Astrocyte (in vitro differentiated cells and primary cell): ENCODE measurements around the gene C9orf153. TPM values are rescaled to one million over a fixed set of nuclear protein-coding genes. Genes with fewer than 3 reads are reported as not detected.
A peak's percentile ranks its signal among the peaks of the same experiment; 100 is the strongest.

Source experiments
- DNase-seq: peaks from one replicate; pipeline ENCODE4 v3.0.0-alpha.2; 2010; ENCODE audit warnings: low read depth
- FAIRE-seq: peaks from 2 replicates; lab custom pipeline; 2011; peaks lifted over from hg19 to GRCh38; lab: Jason Lieb, UNC
- H2AFZ ChIP-seq: 2 replicates; pipeline ENCODE4 v1.6.0; 2012; ENCODE audit warnings: low read depth, low read length, inconsistent platforms
- H3K27ac ChIP-seq: 2 replicates; pipeline ENCODE4 v1.5.1; 2011; ENCODE audit warnings: low read depth, low read length, inconsistent platforms
- H3K27me3 ChIP-seq: 2 replicates; pipeline ENCODE4 v1.6.0; 2011; ENCODE audit warnings: low read length, inconsistent platforms; ENCODE audit not compliant: insufficient read depth
- H3K36me3 ChIP-seq: 2 replicates; pipeline ENCODE4 v1.5.1; 2011; ENCODE audit warnings: low read length, inconsistent platforms; ENCODE audit not compliant: insufficient read depth
- H3K4me1 ChIP-seq: 2 replicates; pipeline ENCODE4 v1.5.1; 2011; ENCODE audit warnings: low read length, inconsistent platforms; ENCODE audit not compliant: insufficient read depth
- H3K4me2 ChIP-seq: 2 replicates; pipeline ENCODE4 v1.6.0; 2012; ENCODE audit warnings: low read length, inconsistent platforms
- H3K4me3 ChIP-seq: 2 replicates; pipeline ENCODE4 v1.5.1; 2011; ENCODE audit warnings: low read depth, mild to moderate bottlenecking, low read length, inconsistent platforms; ENCODE audit not compliant: insufficient read depth
- H3K79me2 ChIP-seq: 2 replicates; pipeline ENCODE4 v1.6.0; 2012; ENCODE audit warnings: mild to moderate bottlenecking, low read length, inconsistent platforms; ENCODE audit not compliant: insufficient read depth
- H3K9ac ChIP-seq: 2 replicates; pipeline ENCODE4 v1.6.0; 2012; ENCODE audit warnings: mild to moderate bottlenecking, low read length, inconsistent platforms
- H3K9me3 ChIP-seq: 2 replicates; pipeline ENCODE4 v1.5.1; 2012; ENCODE audit warnings: low read depth, mild to moderate bottlenecking, low read length, inconsistent platforms; ENCODE audit not compliant: insufficient read depth
- H4K20me1 ChIP-seq: 2 replicates; pipeline ENCODE4 v1.6.0; 2012; ENCODE audit warnings: low read length, inconsistent platforms; ENCODE audit not compliant: insufficient read depth
- H3K27ac Mint-ChIP-seq: one replicate; pipeline ENCODE4 v1.8.0; 2021; ENCODE audit warnings: mild to moderate bottlenecking, mixed read lengths; ENCODE audit not compliant: unreplicated experiment
- H3K27me3 Mint-ChIP-seq: one replicate; pipeline ENCODE4 v1.8.0; 2021; ENCODE audit warnings: low read depth, mixed read lengths; ENCODE audit not compliant: unreplicated experiment
- H3K36me3 Mint-ChIP-seq: one replicate; pipeline ENCODE4 v1.8.0; 2021; ENCODE audit warnings: low read depth, mixed read lengths; ENCODE audit not compliant: unreplicated experiment
- H3K4me1 Mint-ChIP-seq: one replicate; pipeline ENCODE4 v1.8.0; 2021; ENCODE audit warnings: low read depth, mixed read lengths; ENCODE audit not compliant: unreplicated experiment
- H3K4me3 Mint-ChIP-seq: one replicate; pipeline ENCODE4 v1.8.0; 2021; ENCODE audit warnings: mild to moderate bottlenecking, moderate library complexity, mixed read lengths; ENCODE audit not compliant: unreplicated experiment
- H3K9me3 Mint-ChIP-seq: one replicate; pipeline ENCODE4 v1.8.0; 2021; ENCODE audit warnings: mild to moderate bottlenecking, mixed read lengths; ENCODE audit not compliant: unreplicated experiment
- CTCF ChIP-seq: IDR thresholded peaks from 2 replicates; pipeline ENCODE4 v1.5.1; 2011; ENCODE audit warnings: low read depth, mild to moderate bottlenecking, inconsistent platforms, low read length, moderate library complexity; ENCODE audit not compliant: insufficient read depth
- EZH2 ChIP-seq: IDR thresholded peaks from 2 replicates; pipeline ENCODE4 v1.6.1; 2012; ENCODE audit warnings: mild to moderate bottlenecking, low read length, inconsistent platforms; ENCODE audit not compliant: insufficient read depth
- total RNA-seq: library from RNA; stranded (reverse); gene quantifications from 2 replicates; pipeline ENCODE4 v1.2.1, GENCODE V29; 2021

C9orf153 gene
- total RNA-seq, 1 donor from 2014 or later, result not detected

GRCh38 chr9:86178503-86178902, 81.0 kb downstream of the C9orf153 start:
- Histone ChIP-seq H3K79me2 (no peaks in the 10 kb centered on the region), H4K20me1 (no peaks in the 10 kb centered on the region), H3K9ac (no peak overlapping the region), H3K4me2 (no peak overlapping the region), H3K4me1 (no peaks in the 10 kb centered on the region), H3K9me3 (no peaks in the 10 kb centered on the region), H3K4me3 (no peak overlapping the region), H3K27ac (no peak overlapping the region), H3K36me3 (no peaks in the 10 kb centered on the region), H2AFZ (no peak overlapping the region), H3K27me3 (no peaks in the 10 kb centered on the region)
- no peaks in the 10 kb centered on the region for H3K4me1 Mint-ChIP-seq
- peaks cover 2% of the 10 kb centered on the region for H3K27me3 Mint-ChIP-seq
- FAIRE-seq (no peak), DNase-seq (no peak)
- H3K27ac Mint-ChIP-seq, result no peak overlapping the region
- TF ChIP-seq CTCF (no peak), EZH2 (no peak)
- H3K4me3 Mint-ChIP-seq, result no peak overlapping the region
- no peaks in the 10 kb centered on the region for H3K36me3 Mint-ChIP-seq
- peaks cover 3% of the 10 kb centered on the region for H3K9me3 Mint-ChIP-seq

DNA sequence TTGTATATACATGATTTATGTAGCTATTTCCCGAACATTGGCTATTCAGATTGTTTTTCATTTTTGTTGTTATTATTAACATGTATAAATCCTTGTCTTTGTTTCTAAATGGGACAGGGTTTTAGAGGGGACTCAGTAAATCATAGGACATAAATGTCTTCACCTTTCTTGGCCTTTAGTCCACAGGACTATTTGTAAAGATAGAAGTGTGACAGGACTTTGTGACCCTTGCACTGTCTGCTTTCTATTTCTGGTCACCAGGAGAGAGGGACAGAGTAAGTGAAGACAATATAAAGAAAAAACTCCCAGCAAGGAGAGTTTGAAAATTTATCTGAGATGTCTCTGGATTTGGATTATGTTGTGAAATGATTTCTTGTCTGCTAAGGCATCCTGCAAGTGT, 81.5 kb downstream of the C9orf153 start:
- no peaks in the 10 kb centered on the region for H3K9me3 Mint-ChIP-seq
- H3K79me2 ChIP-seq, result no peaks in the 10 kb centered on the region
- H3K4me3 ChIP-seq, result no peak overlapping the region
- TF ChIP-seq CTCF, result no peak
- no peak for TF ChIP-seq EZH2
- no peak overlapping the region for H3K4me3 Mint-ChIP-seq
- no peaks in the 10 kb centered on the region for H3K36me3 ChIP-seq
- no peaks in the 10 kb centered on the region for H3K36me3 Mint-ChIP-seq
- no peaks in the 10 kb centered on the region for H3K27me3 ChIP-seq
- H3K27me3 Mint-ChIP-seq, result peaks cover 2% of the 10 kb centered on the region
- no peaks in the 10 kb centered on the region for H3K4me1 Mint-ChIP-seq
- H3K27ac ChIP-seq, result no peak overlapping the region
- no peaks in the 10 kb centered on the region for H3K9me3 ChIP-seq
- no peak overlapping the region for H3K27ac Mint-ChIP-seq
- no peaks in the 10 kb centered on the region for H3K4me1 ChIP-seq
- FAIRE-seq (no peak), DNase-seq (no peak)
- no peak overlapping the region for H3K9ac ChIP-seq
- H2AFZ ChIP-seq, result no peak overlapping the region
- H4K20me1 ChIP-seq, result no peaks in the 10 kb centered on the region
- no peak overlapping the region for H3K4me2 ChIP-seq

DNA sequence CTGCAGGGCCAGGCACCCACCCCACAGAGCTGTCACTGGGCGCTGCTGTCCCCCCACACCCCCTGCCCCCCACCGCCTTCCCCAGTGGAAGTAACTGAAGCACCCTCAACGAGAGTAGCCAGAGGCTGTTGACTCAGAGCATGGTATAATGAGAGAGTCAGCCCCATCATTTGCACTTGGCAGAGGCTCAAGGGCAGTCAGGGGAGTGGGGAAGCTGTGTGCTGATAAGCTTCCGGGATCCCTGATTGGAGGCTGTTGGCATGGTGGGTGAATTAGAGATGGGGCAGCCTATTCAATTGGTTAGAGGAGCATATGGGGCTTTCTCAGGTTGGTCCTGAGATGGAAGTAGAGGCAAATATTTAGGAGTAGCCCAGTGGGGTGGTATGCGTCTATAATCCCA, 83.0 kb downstream of the C9orf153 start:
- Mint-ChIP-seq H3K27me3 (peaks cover 2% of the 10 kb centered on the region), H3K36me3 (no peaks in the 10 kb centered on the region), H3K9me3 (no peaks in the 10 kb centered on the region), H3K4me1 (no peaks in the 10 kb centered on the region), H3K27ac (no peak overlapping the region), H3K4me3 (no peak overlapping the region)
- Histone ChIP-seq H3K4me2 (no peak overlapping the region), H3K27me3 (no peaks in the 10 kb centered on the region), H2AFZ (no peak overlapping the region), H3K27ac (no peak overlapping the region), H3K9me3 (no peaks in the 10 kb centered on the region), H3K79me2 (no peaks in the 10 kb centered on the region), H3K4me1 (no peaks in the 10 kb centered on the region), H4K20me1 (no peaks in the 10 kb centered on the region), H3K9ac (no peak overlapping the region), H3K36me3 (no peaks in the 10 kb centered on the region), H3K4me3 (no peak overlapping the region)
- TF ChIP-seq EZH2 (no peak), CTCF (no peak)
- FAIRE-seq, result no peak
- DNase-seq, result peak; percentile 15
